ENCODE data around the gene KRT12.

DNA sequence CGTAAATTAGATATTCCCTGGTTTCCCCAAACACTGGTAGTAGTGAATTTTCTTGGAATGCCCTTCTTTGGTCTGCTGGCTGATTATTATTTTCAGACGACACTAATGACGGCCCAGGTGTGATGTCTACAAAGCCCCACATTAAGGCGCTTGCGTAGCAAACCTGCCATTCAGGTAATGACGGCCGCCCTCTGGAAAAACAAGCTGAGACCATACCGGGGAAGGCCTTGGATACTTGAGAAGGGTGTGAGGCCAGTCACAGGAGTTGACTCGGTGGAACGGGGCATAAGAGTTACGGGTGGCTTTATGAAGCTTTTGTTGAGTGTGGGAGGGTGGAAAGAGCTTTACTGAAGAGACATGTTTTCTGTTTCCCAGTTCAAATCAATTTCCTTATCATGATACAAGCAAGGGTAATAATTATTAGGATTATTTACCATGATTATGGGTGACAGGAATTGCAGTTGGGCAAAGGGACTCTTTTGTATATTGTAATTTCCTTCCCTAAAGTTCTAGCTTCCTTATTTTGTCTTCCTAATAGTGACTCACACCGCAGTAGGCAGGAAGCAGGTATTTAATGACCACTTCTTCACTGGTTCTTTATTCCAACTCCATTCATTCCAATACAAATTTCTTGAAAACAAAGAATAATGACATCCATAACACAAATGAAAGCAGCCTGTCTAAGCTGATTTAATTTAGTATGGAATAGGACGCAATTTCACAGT, 45.6 kb upstream of the KRT12 start:
- TF ChIP-seq, protein P1, sequence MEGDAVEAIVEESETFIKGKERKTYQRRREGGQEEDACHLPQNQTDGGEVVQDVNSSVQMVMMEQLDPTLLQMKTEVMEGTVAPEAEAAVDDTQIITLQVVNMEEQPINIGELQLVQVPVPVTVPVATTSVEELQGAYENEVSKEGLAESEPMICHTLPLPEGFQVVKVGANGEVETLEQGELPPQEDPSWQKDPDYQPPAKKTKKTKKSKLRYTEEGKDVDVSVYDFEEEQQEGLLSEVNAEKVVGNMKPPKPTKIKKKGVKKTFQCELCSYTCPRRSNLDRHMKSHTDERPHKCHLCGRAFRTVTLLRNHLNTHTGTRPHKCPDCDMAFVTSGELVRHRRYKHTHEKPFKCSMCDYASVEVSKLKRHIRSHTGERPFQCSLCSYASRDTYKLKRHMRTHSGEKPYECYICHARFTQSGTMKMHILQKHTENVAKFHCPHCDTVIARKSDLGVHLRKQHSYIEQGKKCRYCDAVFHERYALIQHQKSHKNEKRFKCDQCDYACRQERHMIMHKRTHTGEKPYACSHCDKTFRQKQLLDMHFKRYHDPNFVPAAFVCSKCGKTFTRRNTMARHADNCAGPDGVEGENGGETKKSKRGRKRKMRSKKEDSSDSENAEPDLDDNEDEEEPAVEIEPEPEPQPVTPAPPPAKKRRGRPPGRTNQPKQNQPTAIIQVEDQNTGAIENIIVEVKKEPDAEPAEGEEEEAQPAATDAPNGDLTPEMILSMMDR (conservative IDR thresholded peaks at IDR 0.05 in 1 of 2, IDR thresholded peaks at IDR 0.05 in 1 of 2; ENCODE audit: low read depth in 1 of 2, low read length in 2 of 2), result no peak
- no peak for TF ChIP-seq EZH2 (IDR thresholded peaks at IDR 0.05; ENCODE audit: low read length, missing control alignments)
